Keratinocyte (primary cell): ENCODE results near the gene PTCH2. TPM values are rescaled to one million over a fixed set of nuclear protein-coding genes. Genes with fewer than 3 reads are reported as not detected.

Source experiments
- DNase-seq: peaks from one replicate; pipeline ENCODE4 v3.0.0-alpha.2; 2011; ENCODE audit warnings: low read depth, missing footprints, low spot score
- FAIRE-seq: peaks from 2 replicates; lab custom pipeline; 2011; peaks lifted over from hg19 to GRCh38; lab: Jason Lieb, UNC
- H2AFZ ChIP-seq: 2 replicates; pipeline ENCODE4 v1.6.0; 2012; ENCODE audit warnings: low read length, control low read depth, inconsistent platforms; ENCODE audit not compliant: control insufficient read depth
- H3K27ac ChIP-seq: 2 replicates; pipeline ENCODE4 v1.5.1; 2011; ENCODE audit warnings: low read length; ENCODE audit not compliant: control insufficient read depth, insufficient read depth
- H3K27me3 ChIP-seq: 3 replicates; pipeline ENCODE4 v1.6.0; 2011; ENCODE audit warnings: low read length; ENCODE audit not compliant: control insufficient read depth, insufficient read depth; ENCODE audit errors: extremely low read depth
- H3K36me3 ChIP-seq, 2 experiments: 2 replicates in 1 of 2; 3 replicates in 1 of 2; pipeline ENCODE4 v1.5.1; 2011; ENCODE audit warnings: low read length in 2 of 2, mild to moderate bottlenecking in 1 of 2; ENCODE audit not compliant: control insufficient read depth in 2 of 2, insufficient read depth in 2 of 2; ENCODE audit errors: extremely low read depth in 1 of 2
- H3K4me1 ChIP-seq: 3 replicates; pipeline ENCODE4 v1.5.1; 2011; ENCODE audit warnings: low read length; ENCODE audit not compliant: control insufficient read depth, insufficient read depth; ENCODE audit errors: extremely low read depth
- H3K4me2 ChIP-seq: 3 replicates; pipeline ENCODE4 v1.6.0; 2011; ENCODE audit warnings: low read depth, low read length; ENCODE audit not compliant: control insufficient read depth, insufficient read depth; ENCODE audit errors: extremely low read depth
- H3K4me3 ChIP-seq, 3 experiments: fragments of 200-600 bp in 1 of 3; sonication (generic) in 1 of 3; 2 replicates in 2 of 3; 3 replicates in 1 of 3; pipeline ENCODE4 v1.5.1; 2011 to 2016; ENCODE audit warnings: low read length in 3 of 3, mild to moderate bottlenecking in 3 of 3, control low read depth in 2 of 3, inconsistent platforms in 1 of 3, low read depth in 1 of 3, mixed read lengths in 1 of 3, mixed run types in 1 of 3, moderate library complexity in 1 of 3; ENCODE audit not compliant: control insufficient read depth in 2 of 3, insufficient read depth in 2 of 3; ENCODE audit errors: extremely low read depth in 1 of 3
- H3K79me2 ChIP-seq: 2 replicates; pipeline ENCODE4 v1.6.0; 2012; ENCODE audit warnings: low read length; ENCODE audit not compliant: control insufficient read depth, insufficient read depth
- H3K9ac ChIP-seq: 3 replicates; pipeline ENCODE4 v1.6.0; 2011; ENCODE audit warnings: low read length; ENCODE audit not compliant: control insufficient read depth, insufficient read depth; ENCODE audit errors: extremely low read depth
- H3K9me1 ChIP-seq: 3 replicates; pipeline ENCODE4 v1.6.0; 2011; ENCODE audit warnings: low read length; ENCODE audit not compliant: control insufficient read depth, insufficient read depth; ENCODE audit errors: extremely low read depth
- H3K9me3 ChIP-seq: 2 replicates; pipeline ENCODE4 v1.5.1; 2012; ENCODE audit warnings: low read depth, low read length; ENCODE audit not compliant: control insufficient read depth
- H4K20me1 ChIP-seq: 3 replicates; pipeline ENCODE4 v1.6.0; 2011; ENCODE audit warnings: low read length; ENCODE audit not compliant: control insufficient read depth, insufficient read depth; ENCODE audit errors: extremely low read depth
- CTCF ChIP-seq, 3 experiments: IDR thresholded peaks in 1 of 3; conservative IDR thresholded peaks in 1 of 3; optimal IDR thresholded peaks in 1 of 3; 2 replicates in 2 of 3; 3 replicates in 1 of 3; pipeline versions ENCODE3 to v1.5.1; 2011; ENCODE audit warnings: low read length in 3 of 3, mild to moderate bottlenecking in 3 of 3, moderate library complexity in 2 of 3, control low read depth in 1 of 3, inconsistent platforms in 1 of 3; ENCODE audit not compliant: insufficient read depth in 2 of 3; ENCODE audit errors: extremely low read depth in 1 of 3
- EZH2 ChIP-seq: IDR thresholded peaks from one replicate; pipeline ENCODE4 v1.6.1; 2012; ENCODE audit warnings: inconsistent platforms, mild to moderate bottlenecking, low read length, moderate library complexity
- dilution Hi-C: fragments of 300-500 bp; cut with MboI; formaldehyde crosslinking; loops from one replicate; pipeline ENCODE4 v1.7.0; 2020; ENCODE audit warnings: low sequenced_read_pairs; ENCODE audit not compliant: extremely low pct_ligation_motif_present
- polyA plus RNA-seq, 5 experiments: library from polyadenylated mRNA; depleted of rRNA in 3 of 5; stranded (reverse) in 3 of 5; stranded (forward) in 1 of 5; unstranded in 1 of 5; fragments of >200 nt; gene quantifications; 1 replicate in 1 of 5; 2 replicates in 3 of 5; 3 replicates in 1 of 5; pipeline versions ENCODE4 v1.2.1 to v1.2.3, GENCODE V29; 2011 to 2012; ENCODE audit warnings: missing spikeins in 2 of 5, low read depth in 1 of 5, low replicate concordance in 1 of 5

The PTCH2 gene
- polyA plus RNA-seq, 1 donor (not counting 4 experiments of a cell fraction or from before 2014, with no cell fraction given), result 0.01 TPM

GRCh38 chr1:44786138-44786840, 56.8 kb downstream of the PTCH2 start:
- Histone ChIP-seq H3K4me3 (peak overlapping the region in 2 of 3 experiments; percentile 36 to 40), H3K9me1 (peaks cover under 1% of the 10 kb centered on the region), H3K4me1 (peaks cover 19% of the 10 kb centered on the region), H3K27ac (no peak overlapping the region), H3K36me3 (peaks cover 0 to 4% of the 10 kb centered on the region in 2 experiments), H3K9ac (peak overlapping the region; percentile 56), H2AFZ (peak overlapping the region; percentile 71), H4K20me1 (no peaks in the 10 kb centered on the region), H3K9me3 (no peaks in the 10 kb centered on the region), H3K4me2 (peak overlapping the region; percentile 89), H3K79me2 (no peaks in the 10 kb centered on the region), H3K27me3 (no peaks in the 10 kb centered on the region)
- TF ChIP-seq CTCF (optimal IDR thresholded peaks at IDR 0.05 in 1 of 3, IDR thresholded peaks at IDR 0.05 in 1 of 3, conservative IDR thresholded peaks at IDR 0.05 in 1 of 3; ENCODE audit: extremely low read depth in 1 of 3, insufficient read depth in 2 of 3, low read length in 3 of 3), result peak; percentile 99 to 100 (median 99)
- no peak for TF ChIP-seq EZH2
- dilution Hi-C loops, result no loop called here
- DNase-seq (no peak), FAIRE-seq (no peak)

- H3K79me2 ChIP-seq, result no peaks in the 10 kb centered on the region
- TF ChIP-seq EZH2 (no peak), CTCF (optimal IDR thresholded peaks at IDR 0.05 in 1 of 3, IDR thresholded peaks at IDR 0.05 in 1 of 3, conservative IDR thresholded peaks at IDR 0.05 in 1 of 3; ENCODE audit: extremely low read depth in 1 of 3, insufficient read depth in 2 of 3, low read length in 3 of 3) (no peak)
- H3K27ac ChIP-seq, result no peak overlapping the region
- H3K4me3 ChIP-seq, result peak overlapping the region in 2 of 3 experiments; percentile 36 to 40
- no peak for DNase-seq
- peaks cover 19% of the 10 kb centered on the region for H3K4me1 ChIP-seq
- H3K9me3 ChIP-seq, result no peaks in the 10 kb centered on the region
- peak overlapping the region; percentile 71 for H2AFZ ChIP-seq
- H4K20me1 ChIP-seq, result no peaks in the 10 kb centered on the region
- peaks cover 2% of the 10 kb centered on the region for H3K9me1 ChIP-seq
- dilution Hi-C loops, result no loop called here
- H3K9ac ChIP-seq, result peak overlapping the region; percentile 56
- no peak for FAIRE-seq
- H3K27me3 ChIP-seq, result no peaks in the 10 kb centered on the region
- peaks cover 0 to 9% of the 10 kb centered on the region in 2 experiments for H3K36me3 ChIP-seq
- peak overlapping the region; percentile 89 for H3K4me2 ChIP-seq
Observed at GRCh38 chr1:44785501-44786137, 57.4 kb downstream of the PTCH2 start.
